Panc1 (cell line): Measurements from ENCODE around the gene P2RX4. TPM values are rescaled to one million over a fixed set of nuclear protein-coding genes. Genes with fewer than 3 reads are reported as not detected.

Source experiments
- ATAC-seq: fragments of 200-7000 bp; cut with Tn5 transposase; 2 replicates; pipeline ENCODE4 v1.9.1; 2020; ENCODE audit warnings: mild to moderate bottlenecking, moderate library complexity
- BruUV-seq: library from RNA; stranded (reverse); fragments of 400-500 nt; replicated peaks from 2 replicates; lab custom pipeline; 2021; lab: Mats Ljungman, UMichigan
- CTCF ChIA-PET: fragments of 300-600 bp; sonication (Branson Sonifier 250); formaldehyde crosslinking; loops from one replicate; lab custom pipeline; 2022; ENCODE audit warnings: antibody characterized with exemption; lab: Charles Lee
- POLR2A ChIA-PET: fragments of 300-600 bp; sonication (Branson Sonifier 250); formaldehyde crosslinking; loops from one replicate; lab custom pipeline; 2022; ENCODE audit warnings: antibody characterized with exemption; lab: Charles Lee
- DNase-seq: peaks from one replicate; pipeline ENCODE4 v3.0.0-alpha.2; 2010; ENCODE audit warnings: low read depth, low spot score
- H3K27ac ChIP-seq: 2 replicates; pipeline ENCODE4 v1.5.1; 2011; ENCODE audit warnings: mild to moderate bottlenecking, low read length, inconsistent platforms
- H3K27me3 ChIP-seq: fragments of 200-500 bp; sonication (Bioruptor generic); 2 replicates; pipeline ENCODE4 v1.6.0; 2014; ENCODE audit warnings: low read length, inconsistent platforms; ENCODE audit not compliant: control insufficient read depth, insufficient read depth
- H3K36me3 ChIP-seq: fragments of 200-500 bp; sonication (Bioruptor generic); 2 replicates; pipeline ENCODE4 v1.5.1; 2014; ENCODE audit warnings: inconsistent platforms, mild to moderate bottlenecking, low read length, moderate library complexity; ENCODE audit not compliant: control insufficient read depth, insufficient read depth
- H3K4me1 ChIP-seq: 2 replicates; pipeline ENCODE4 v1.5.1; 2011; ENCODE audit warnings: inconsistent platforms, mild to moderate bottlenecking, low read length, moderate library complexity; ENCODE audit not compliant: control insufficient read depth, insufficient read depth
- H3K4me3 ChIP-seq, 2 experiments: 2 replicates each; pipeline ENCODE4 v1.5.1; 2011 to 2012; ENCODE audit warnings: low read depth in 2 of 2, low read length in 2 of 2, mild to moderate bottlenecking in 2 of 2, inconsistent platforms in 1 of 2, moderate library complexity in 1 of 2
- H3K9me3 ChIP-seq: fragments of 200-500 bp; sonication (Bioruptor generic); 2 replicates; pipeline ENCODE4 v1.5.1; 2014; ENCODE audit warnings: low read depth, mild to moderate bottlenecking, inconsistent platforms, low read length, moderate library complexity; ENCODE audit not compliant: control insufficient read depth, insufficient read depth
- CTCF ChIP-seq: fragments of 450-650 bp; IDR thresholded peaks from 2 replicates; pipeline ENCODE4 v1.5.1; 2017; ENCODE audit warnings: mild to moderate bottlenecking
- POLR2AphosphoS5 ChIP-seq: IDR thresholded peaks from 2 replicates; pipeline ENCODE4 v1.6.1; 2012; ENCODE audit warnings: mild to moderate bottlenecking, low read depth, low read length, moderate library complexity
- SIN3A ChIP-seq: IDR thresholded peaks from 2 replicates; pipeline ENCODE4 v1.6.1; 2012; ENCODE audit warnings: low read depth, mild to moderate bottlenecking, low read length, moderate library complexity, borderline replicate concordance; ENCODE audit not compliant: insufficient read depth
- TCF7L2 ChIP-seq: IDR thresholded peaks from 2 replicates; pipeline ENCODE4 v1.6.1; 2011; ENCODE audit warnings: mild to moderate bottlenecking, low read depth, low read length, inconsistent platforms
- in situ Hi-C: cut with HindIII; loops from 2 replicates; pipeline ENCODE4 v1.10.0; 2016; ENCODE audit warnings: low sequenced_read_pairs, low pct_unique_long_range_greater_than_20kb
- intact Hi-C: fragments of 100-400 bp; cut with micrococcal nuclease; formaldehyde crosslinking; loops from one replicate; pipeline ENCODE4 v1.10.0; 2022; ENCODE audit not compliant: unreplicated experiment
- total RNA-seq: library from RNA; stranded (reverse); gene quantifications from one replicate; pipeline ENCODE4 v1.2.1, GENCODE V29; 2021; ENCODE audit not compliant: unreplicated experiment
- TF ChIP-seq, protein P1 (sequence below), 2 experiments: IDR thresholded peaks; 2 replicates each; pipeline ENCODE4 v1.6.1; 2011 to 2012; ENCODE audit warnings: low read depth in 2 of 2, control low read depth in 1 of 2, low read length in 1 of 2, mild to moderate bottlenecking in 1 of 2, moderate library complexity in 1 of 2; ENCODE audit not compliant: insufficient read depth in 1 of 2

P2RX4 gene
- total RNA-seq, 1 experiment from 2014 or later, result 12.4 TPM

- Histone ChIP-seq H3K27ac (no peak overlapping the region), H3K27me3 (no peaks in the 10 kb centered on the region), H3K4me3 (no peak overlapping the region), H3K36me3 (no peaks in the 10 kb centered on the region), H3K9me3 (no peaks in the 10 kb centered on the region), H3K4me1 (no peaks in the 10 kb centered on the region)
- DNase-seq (no peak), ATAC-seq (no peak)
- in situ Hi-C loops (no loop called here), intact Hi-C loops (no loop called here)
- TF ChIP-seq POLR2AphosphoS5 (no peak), CTCF (no peak)
- ChIA-PET POLR2A (interaction anchor here (0.6 kb wide), 1 partner anchor 441 kb away, joined by 10 read pairs; no protein-coding TSS in a partner anchor), CTCF (no interaction called here)
- BruUV-seq, result no TSS peak
Measured at GRCh38 chr12:121191151-121191550, 18.8 kb upstream of the P2RX4 start.

- CTCF ChIA-PET, result no interaction called here
- no peak overlapping the region for H3K27ac ChIP-seq
Measured at GRCh38 chr12:121196902-121197301, 13.0 kb upstream of the P2RX4 start.

More at GRCh38 chr12:121196902-121197301, 13.0 kb upstream of the P2RX4 start:
- H3K9me3 ChIP-seq, result no peaks in the 10 kb centered on the region
- TF ChIP-seq TCF7L2 (no peak), SIN3A (no peak), CTCF (no peak), POLR2AphosphoS5 (no peak)
- TF ChIP-seq, protein P1, sequence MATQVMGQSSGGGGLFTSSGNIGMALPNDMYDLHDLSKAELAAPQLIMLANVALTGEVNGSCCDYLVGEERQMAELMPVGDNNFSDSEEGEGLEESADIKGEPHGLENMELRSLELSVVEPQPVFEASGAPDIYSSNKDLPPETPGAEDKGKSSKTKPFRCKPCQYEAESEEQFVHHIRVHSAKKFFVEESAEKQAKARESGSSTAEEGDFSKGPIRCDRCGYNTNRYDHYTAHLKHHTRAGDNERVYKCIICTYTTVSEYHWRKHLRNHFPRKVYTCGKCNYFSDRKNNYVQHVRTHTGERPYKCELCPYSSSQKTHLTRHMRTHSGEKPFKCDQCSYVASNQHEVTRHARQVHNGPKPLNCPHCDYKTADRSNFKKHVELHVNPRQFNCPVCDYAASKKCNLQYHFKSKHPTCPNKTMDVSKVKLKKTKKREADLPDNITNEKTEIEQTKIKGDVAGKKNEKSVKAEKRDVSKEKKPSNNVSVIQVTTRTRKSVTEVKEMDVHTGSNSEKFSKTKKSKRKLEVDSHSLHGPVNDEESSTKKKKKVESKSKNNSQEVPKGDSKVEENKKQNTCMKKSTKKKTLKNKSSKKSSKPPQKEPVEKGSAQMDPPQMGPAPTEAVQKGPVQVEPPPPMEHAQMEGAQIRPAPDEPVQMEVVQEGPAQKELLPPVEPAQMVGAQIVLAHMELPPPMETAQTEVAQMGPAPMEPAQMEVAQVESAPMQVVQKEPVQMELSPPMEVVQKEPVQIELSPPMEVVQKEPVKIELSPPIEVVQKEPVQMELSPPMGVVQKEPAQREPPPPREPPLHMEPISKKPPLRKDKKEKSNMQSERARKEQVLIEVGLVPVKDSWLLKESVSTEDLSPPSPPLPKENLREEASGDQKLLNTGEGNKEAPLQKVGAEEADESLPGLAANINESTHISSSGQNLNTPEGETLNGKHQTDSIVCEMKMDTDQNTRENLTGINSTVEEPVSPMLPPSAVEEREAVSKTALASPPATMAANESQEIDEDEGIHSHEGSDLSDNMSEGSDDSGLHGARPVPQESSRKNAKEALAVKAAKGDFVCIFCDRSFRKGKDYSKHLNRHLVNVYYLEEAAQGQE (IDR thresholded peaks at IDR 0.05; ENCODE audit: insufficient read depth in 1 of 2, low read depth in 2 of 2, low read length in 1 of 2), result no peak
- in situ Hi-C loops, result no loop called here
- no peaks in the 10 kb centered on the region for H3K36me3 ChIP-seq
- no peaks in the 10 kb centered on the region for H3K27me3 ChIP-seq
- intact Hi-C loops, result no loop called here
- POLR2A ChIA-PET, result no interaction called here
- DNase-seq, result no peak
- no peak for ATAC-seq
- no peak overlapping the region for H3K4me3 ChIP-seq
- no TSS peak for BruUV-seq
- H3K4me1 ChIP-seq, result no peaks in the 10 kb centered on the region
